Natural killer cell (primary cell): ENCODE results near the gene MYH11. TPM values are rescaled to one million over a fixed set of nuclear protein-coding genes. Genes with fewer than 3 reads are reported as not detected.

Experiments used
- ATAC-seq, 3 donors: fragments of 150-1000 bp in 2 of 3; fragments of 200-7000 bp in 1 of 3; cut with Tn5 transposase; 1 replicate in 1 of 3; 2 replicates in 2 of 3; pipeline ENCODE4 v1.10.0; 2021; ENCODE audit warnings: mild to moderate bottlenecking in 2 of 3, moderate library complexity in 2 of 3
- DNase-seq, 2 donors: peaks; one replicate each; pipeline versions ENCODE4 v3.0.0 to v3.0.0-alpha.2; 2013 to 2021; ENCODE audit warnings: mixed read lengths in 1 of 2
- H3K27ac ChIP-seq: one replicate; pipeline ENCODE4 v1.5.1; 2013; ENCODE audit warnings: mild to moderate bottlenecking, low read length
- H3K27me3 ChIP-seq: one replicate; pipeline ENCODE4 v1.6.1; 2013; ENCODE audit warnings: low read length; ENCODE audit not compliant: control insufficient read depth, insufficient read depth
- H3K36me3 ChIP-seq: one replicate; pipeline ENCODE4 v1.6.1; 2013; ENCODE audit warnings: low read length; ENCODE audit not compliant: control insufficient read depth, insufficient read depth
- H3K4me1 ChIP-seq: one replicate; pipeline ENCODE4 v1.6.1; 2013; ENCODE audit warnings: low read length; ENCODE audit not compliant: control insufficient read depth, insufficient read depth
- H3K4me3 ChIP-seq: one replicate; pipeline ENCODE4 v1.5.1; 2013; ENCODE audit warnings: low read length
- H3K9me3 ChIP-seq: one replicate; pipeline ENCODE4 v1.6.1; 2013; ENCODE audit warnings: low read length; ENCODE audit not compliant: control insufficient read depth, insufficient read depth
- H3K27ac Mint-ChIP-seq, 2 donors: one replicate each; pipeline ENCODE4 v1.8.0; 2022; ENCODE audit warnings: mild to moderate bottlenecking in 2 of 2, mixed read lengths in 2 of 2, moderate library complexity in 1 of 2
- H3K27me3 Mint-ChIP-seq, 2 donors: one replicate each; pipeline ENCODE4 v1.8.0; 2022; ENCODE audit warnings: low read depth in 2 of 2, mixed read lengths in 2 of 2
- H3K36me3 Mint-ChIP-seq: one replicate; pipeline ENCODE4 v1.8.0; 2022; ENCODE audit warnings: mixed read lengths
- H3K4me1 Mint-ChIP-seq, 2 donors: one replicate each; pipeline ENCODE4 v1.8.0; 2022; ENCODE audit warnings: mixed read lengths in 2 of 2
- H3K4me3 Mint-ChIP-seq: one replicate; pipeline ENCODE4 v1.8.0; 2022; ENCODE audit warnings: mild to moderate bottlenecking, moderate library complexity, mixed read lengths
- H3K9me3 Mint-ChIP-seq, 2 donors: one replicate each; pipeline ENCODE4 v1.8.0; 2022; ENCODE audit warnings: mixed read lengths in 2 of 2
- WGBS: methylation state at CpG from one replicate; pipeline ENCODE4 v1.1.7; 2013; ENCODE audit warnings: missing lambda C conversion rate; ENCODE audit not compliant: insufficient coverage; 5-methylcytosine and 5-hydroxymethylcytosine counted together
- intact Hi-C: fragments of 100-400 bp; cut with micrococcal nuclease; formaldehyde crosslinking; loops from one replicate; pipeline ENCODE4 v1.14.2; 2022
- total RNA-seq, 4 donors: library from RNA; stranded (reverse); fragments of 120-200 nt in 1 of 4; gene quantifications; one replicate each; pipeline versions ENCODE4 v1.2.3 to v1.2.4, GENCODE V29; 2013 to 2022
- TF ChIP-seq, protein P1 (sequence below): fragments of 200-600 bp; IDR thresholded peaks from one replicate; pipeline ENCODE4 v1.8.0; 2022; ENCODE audit warnings: antibody characterized with exemption

Gene MYH11
- total RNA-seq, 3 donors from 2014 or later (not counting 1 experiment from before 2014, with no cell fraction given): 0.30 TPM; not detected in 2

DNA sequence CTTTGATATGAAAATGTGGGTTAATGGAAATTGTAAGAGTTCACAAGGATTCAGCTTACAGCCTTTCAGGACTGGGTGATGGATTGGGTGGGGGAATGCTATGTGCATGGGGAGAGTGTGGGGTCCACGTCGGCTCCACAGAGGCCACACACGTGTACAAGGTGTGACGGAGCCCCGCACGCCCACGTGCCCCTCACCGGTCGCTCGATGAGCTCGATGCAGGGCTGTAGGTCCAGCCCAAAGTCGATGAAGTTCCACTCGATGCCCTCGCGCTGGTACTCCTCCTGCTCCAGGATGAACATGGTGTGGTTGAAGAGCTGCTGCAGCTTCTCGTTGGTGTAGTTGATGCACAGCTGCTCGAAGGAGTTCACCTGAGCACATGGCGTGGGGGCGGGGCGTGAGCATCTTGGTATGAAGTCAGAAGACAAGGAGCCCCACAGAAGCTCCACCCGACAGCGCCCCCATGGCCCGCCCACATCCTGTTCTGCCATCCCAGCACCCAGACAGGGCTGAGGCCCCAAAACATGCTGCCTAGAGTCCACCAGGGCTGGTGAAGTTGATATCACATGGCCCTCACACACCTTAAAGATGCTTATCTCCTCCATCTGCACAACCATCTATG lies 99.1 kb downstream of the MYH11 start:
- no peak overlapping the region for H3K27ac Mint-ChIP-seq

DNA sequence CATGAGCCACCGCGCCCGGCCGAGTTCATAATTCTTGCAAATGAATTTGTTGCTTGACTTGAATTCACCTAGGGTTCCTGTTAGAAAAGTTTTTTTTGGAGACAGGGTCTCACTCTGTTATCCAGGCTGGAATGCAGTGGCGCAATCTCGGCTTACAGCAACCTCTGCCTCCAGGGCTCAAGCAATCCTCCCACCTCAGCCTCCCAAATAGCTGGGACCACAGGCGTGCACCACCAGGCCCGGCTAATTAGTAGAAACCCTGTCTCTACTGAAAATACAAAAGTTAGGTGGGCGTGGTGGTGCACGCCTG lies 99.8 kb downstream of the MYH11 start:
- 86% methylated on average over 10 of the region's 10 CpGs for WGBS
- H3K4me1 ChIP-seq: no peaks in the 10 kb centered on the region
- Mint-ChIP-seq H3K27me3 (peaks cover 0 to 13% of the 10 kb centered on the region in 2 donors), H3K4me1 (no peaks in the 10 kb centered on the region), H3K4me3 (no peak overlapping the region), H3K27ac (no peak overlapping the region), H3K36me3 (no peaks in the 10 kb centered on the region), H3K9me3 (no peaks in the 10 kb centered on the region)
- TF ChIP-seq, protein P1, sequence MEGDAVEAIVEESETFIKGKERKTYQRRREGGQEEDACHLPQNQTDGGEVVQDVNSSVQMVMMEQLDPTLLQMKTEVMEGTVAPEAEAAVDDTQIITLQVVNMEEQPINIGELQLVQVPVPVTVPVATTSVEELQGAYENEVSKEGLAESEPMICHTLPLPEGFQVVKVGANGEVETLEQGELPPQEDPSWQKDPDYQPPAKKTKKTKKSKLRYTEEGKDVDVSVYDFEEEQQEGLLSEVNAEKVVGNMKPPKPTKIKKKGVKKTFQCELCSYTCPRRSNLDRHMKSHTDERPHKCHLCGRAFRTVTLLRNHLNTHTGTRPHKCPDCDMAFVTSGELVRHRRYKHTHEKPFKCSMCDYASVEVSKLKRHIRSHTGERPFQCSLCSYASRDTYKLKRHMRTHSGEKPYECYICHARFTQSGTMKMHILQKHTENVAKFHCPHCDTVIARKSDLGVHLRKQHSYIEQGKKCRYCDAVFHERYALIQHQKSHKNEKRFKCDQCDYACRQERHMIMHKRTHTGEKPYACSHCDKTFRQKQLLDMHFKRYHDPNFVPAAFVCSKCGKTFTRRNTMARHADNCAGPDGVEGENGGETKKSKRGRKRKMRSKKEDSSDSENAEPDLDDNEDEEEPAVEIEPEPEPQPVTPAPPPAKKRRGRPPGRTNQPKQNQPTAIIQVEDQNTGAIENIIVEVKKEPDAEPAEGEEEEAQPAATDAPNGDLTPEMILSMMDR: no peak
- intact Hi-C loops: no loop called here
- peaks cover 2% of the 10 kb centered on the region for H3K27me3 ChIP-seq
- no peak overlapping the region for H3K4me3 ChIP-seq
- ATAC-seq: no peak
- no peaks in the 10 kb centered on the region for H3K36me3 ChIP-seq
- DNase-seq: no peak
- no peak overlapping the region for H3K27ac ChIP-seq
- H3K9me3 ChIP-seq: no peaks in the 10 kb centered on the region

More for the DNA sequence above, 99.1 kb downstream of the MYH11 start:
- no peaks in the 10 kb centered on the region for H3K4me1 ChIP-seq
- DNase-seq: peak in 1 of 2 donors; percentile 7
- H3K27me3 ChIP-seq: peaks cover 2% of the 10 kb centered on the region
- no peak for ATAC-seq
- peaks cover 0 to 16% of the 10 kb centered on the region in 2 donors for H3K27me3 Mint-ChIP-seq
- intact Hi-C loops: no loop called here
- H3K27ac ChIP-seq: no peak overlapping the region
- H3K4me3 ChIP-seq: no peak overlapping the region
- 87% methylated on average over 23 of the region's 23 CpGs for WGBS
- H3K36me3 ChIP-seq: no peaks in the 10 kb centered on the region
- H3K9me3 ChIP-seq: no peaks in the 10 kb centered on the region
- no peaks in the 10 kb centered on the region for H3K36me3 Mint-ChIP-seq
- no peaks in the 10 kb centered on the region for H3K9me3 Mint-ChIP-seq
- H3K4me1 Mint-ChIP-seq: no peaks in the 10 kb centered on the region
- TF ChIP-seq, protein P1: no peak
- no peak overlapping the region for H3K4me3 Mint-ChIP-seq

DNA sequence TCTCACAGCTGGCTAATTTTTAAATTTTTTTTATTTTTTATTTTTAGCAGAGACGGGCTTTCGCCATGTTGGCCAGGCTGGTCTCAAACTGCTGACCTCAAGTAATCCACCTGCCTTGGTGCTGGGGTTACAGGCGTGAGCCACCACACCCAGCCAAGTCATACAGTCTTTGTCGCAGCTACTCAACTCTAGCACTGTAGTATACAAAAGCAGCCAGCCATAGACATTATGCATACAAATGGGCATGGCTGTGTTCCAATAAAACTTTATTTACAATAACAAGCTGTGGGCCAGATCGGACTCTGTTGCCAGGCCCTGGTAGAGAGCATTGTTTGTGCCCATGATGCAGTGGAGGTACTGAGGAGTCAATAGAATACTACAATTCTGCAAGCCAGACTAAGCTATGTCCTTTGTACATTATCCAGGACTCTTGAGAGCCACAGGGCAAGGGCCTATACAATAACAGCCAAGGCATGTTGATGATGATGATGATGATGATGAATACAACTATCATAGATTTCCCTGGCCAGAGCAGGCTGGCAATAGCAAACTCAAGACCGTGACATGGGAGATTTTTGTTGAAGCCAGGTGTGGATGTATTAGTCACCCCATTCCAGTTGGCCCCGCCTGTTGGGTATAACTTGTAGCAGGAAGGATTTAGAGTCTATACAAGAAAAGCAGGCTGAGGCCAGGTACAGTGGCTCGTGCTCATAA lies 101.8 kb downstream of the MYH11 start:
- no peaks in the 10 kb centered on the region for H3K4me1 ChIP-seq
- H3K27me3 ChIP-seq: peaks cover 2% of the 10 kb centered on the region
- H3K4me3 ChIP-seq: no peak overlapping the region
- no peak for DNase-seq
- H3K9me3 Mint-ChIP-seq: no peaks in the 10 kb centered on the region
- H3K36me3 Mint-ChIP-seq: no peaks in the 10 kb centered on the region
- H3K27ac ChIP-seq: no peak overlapping the region
- TF ChIP-seq, protein P1: no peak
- no peaks in the 10 kb centered on the region for H3K36me3 ChIP-seq
- 87% methylated on average over 8 of the region's 8 CpGs for WGBS
- H3K4me3 Mint-ChIP-seq: no peak overlapping the region
- no peaks in the 10 kb centered on the region for H3K9me3 ChIP-seq
- intact Hi-C loops: no loop called here
- no peak for ATAC-seq
- peaks cover 0 to 10% of the 10 kb centered on the region in 2 donors for H3K27me3 Mint-ChIP-seq
- H3K27ac Mint-ChIP-seq: no peak overlapping the region
- H3K4me1 Mint-ChIP-seq: no peaks in the 10 kb centered on the region
